Panc1 (cell line): ENCODE results near the gene SSH2. TPM values are rescaled to one million over a fixed set of nuclear protein-coding genes. Genes with fewer than 3 reads are reported as not detected.

Experiments
- ATAC-seq: fragments of 200-7000 bp; cut with Tn5 transposase; 2 replicates; pipeline ENCODE4 v1.9.1; 2020; ENCODE audit warnings: mild to moderate bottlenecking, moderate library complexity
- BruUV-seq: library from RNA; stranded (reverse); fragments of 400-500 nt; replicated peaks from 2 replicates; lab custom pipeline; 2021; lab: Mats Ljungman, UMichigan
- CTCF ChIA-PET: fragments of 300-600 bp; sonication (Branson Sonifier 250); formaldehyde crosslinking; loops from one replicate; lab custom pipeline; 2022; ENCODE audit warnings: antibody characterized with exemption; lab: Charles Lee
- POLR2A ChIA-PET: fragments of 300-600 bp; sonication (Branson Sonifier 250); formaldehyde crosslinking; loops from one replicate; lab custom pipeline; 2022; ENCODE audit warnings: antibody characterized with exemption; lab: Charles Lee
- DNase-seq: peaks from one replicate; pipeline ENCODE4 v3.0.0-alpha.2; 2010; ENCODE audit warnings: low read depth, low spot score
- H3K27ac ChIP-seq: 2 replicates; pipeline ENCODE4 v1.5.1; 2011; ENCODE audit warnings: mild to moderate bottlenecking, low read length, inconsistent platforms
- H3K27me3 ChIP-seq: fragments of 200-500 bp; sonication (Bioruptor generic); 2 replicates; pipeline ENCODE4 v1.6.0; 2014; ENCODE audit warnings: low read length, inconsistent platforms; ENCODE audit not compliant: control insufficient read depth, insufficient read depth
- H3K36me3 ChIP-seq: fragments of 200-500 bp; sonication (Bioruptor generic); 2 replicates; pipeline ENCODE4 v1.5.1; 2014; ENCODE audit warnings: inconsistent platforms, mild to moderate bottlenecking, low read length, moderate library complexity; ENCODE audit not compliant: control insufficient read depth, insufficient read depth
- H3K4me1 ChIP-seq: 2 replicates; pipeline ENCODE4 v1.5.1; 2011; ENCODE audit warnings: inconsistent platforms, mild to moderate bottlenecking, low read length, moderate library complexity; ENCODE audit not compliant: control insufficient read depth, insufficient read depth
- H3K4me3 ChIP-seq, 2 experiments: 2 replicates each; pipeline ENCODE4 v1.5.1; 2011 to 2012; ENCODE audit warnings: low read depth in 2 of 2, low read length in 2 of 2, mild to moderate bottlenecking in 2 of 2, inconsistent platforms in 1 of 2, moderate library complexity in 1 of 2
- H3K9me3 ChIP-seq: fragments of 200-500 bp; sonication (Bioruptor generic); 2 replicates; pipeline ENCODE4 v1.5.1; 2014; ENCODE audit warnings: low read depth, mild to moderate bottlenecking, inconsistent platforms, low read length, moderate library complexity; ENCODE audit not compliant: control insufficient read depth, insufficient read depth
- POLR2AphosphoS5 ChIP-seq: IDR thresholded peaks from 2 replicates; pipeline ENCODE4 v1.6.1; 2012; ENCODE audit warnings: mild to moderate bottlenecking, low read depth, low read length, moderate library complexity
- SIN3A ChIP-seq: IDR thresholded peaks from 2 replicates; pipeline ENCODE4 v1.6.1; 2012; ENCODE audit warnings: low read depth, mild to moderate bottlenecking, low read length, moderate library complexity, borderline replicate concordance; ENCODE audit not compliant: insufficient read depth
- TCF7L2 ChIP-seq: IDR thresholded peaks from 2 replicates; pipeline ENCODE4 v1.6.1; 2011; ENCODE audit warnings: mild to moderate bottlenecking, low read depth, low read length, inconsistent platforms
- in situ Hi-C: cut with HindIII; loops from 2 replicates; pipeline ENCODE4 v1.10.0; 2016; ENCODE audit warnings: low sequenced_read_pairs, low pct_unique_long_range_greater_than_20kb
- intact Hi-C: fragments of 100-400 bp; cut with micrococcal nuclease; formaldehyde crosslinking; loops from one replicate; pipeline ENCODE4 v1.10.0; 2022; ENCODE audit not compliant: unreplicated experiment
- total RNA-seq: library from RNA; stranded (reverse); gene quantifications from one replicate; pipeline ENCODE4 v1.2.1, GENCODE V29; 2021; ENCODE audit not compliant: unreplicated experiment
- TF ChIP-seq, protein P1 (sequence below): fragments of 450-650 bp; IDR thresholded peaks from 2 replicates; pipeline ENCODE4 v1.5.1; 2017; ENCODE audit warnings: mild to moderate bottlenecking
- TF ChIP-seq, protein P2 (sequence below), 2 experiments: IDR thresholded peaks; 2 replicates each; pipeline ENCODE4 v1.6.1; 2011 to 2012; ENCODE audit warnings: low read depth in 2 of 2, control low read depth in 1 of 2, low read length in 1 of 2, mild to moderate bottlenecking in 1 of 2, moderate library complexity in 1 of 2; ENCODE audit not compliant: insufficient read depth in 1 of 2

SSH2 gene
- total RNA-seq, 1 experiment from 2014 or later, result 30.6 TPM

DNA sequence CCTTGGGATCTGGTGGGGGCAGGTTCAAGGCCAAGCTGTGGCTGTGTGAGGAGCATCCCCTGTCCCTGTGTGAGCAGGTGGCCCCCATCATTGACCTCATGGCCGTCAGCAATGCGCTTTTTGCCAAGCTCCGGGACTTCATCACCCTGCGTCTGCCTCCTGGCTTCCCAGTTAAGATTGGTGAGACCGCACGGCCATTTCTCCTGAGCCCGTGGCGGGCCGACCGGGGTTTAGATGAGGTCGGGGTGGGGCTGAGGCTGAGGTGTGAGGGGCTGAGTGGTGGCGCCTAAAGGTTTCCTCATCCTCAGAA lies 318.0 kb downstream of the SSH2 start:
- TF ChIP-seq SIN3A, result no peak
- TF ChIP-seq TCF7L2, result no peak
- TF ChIP-seq, protein P1, sequence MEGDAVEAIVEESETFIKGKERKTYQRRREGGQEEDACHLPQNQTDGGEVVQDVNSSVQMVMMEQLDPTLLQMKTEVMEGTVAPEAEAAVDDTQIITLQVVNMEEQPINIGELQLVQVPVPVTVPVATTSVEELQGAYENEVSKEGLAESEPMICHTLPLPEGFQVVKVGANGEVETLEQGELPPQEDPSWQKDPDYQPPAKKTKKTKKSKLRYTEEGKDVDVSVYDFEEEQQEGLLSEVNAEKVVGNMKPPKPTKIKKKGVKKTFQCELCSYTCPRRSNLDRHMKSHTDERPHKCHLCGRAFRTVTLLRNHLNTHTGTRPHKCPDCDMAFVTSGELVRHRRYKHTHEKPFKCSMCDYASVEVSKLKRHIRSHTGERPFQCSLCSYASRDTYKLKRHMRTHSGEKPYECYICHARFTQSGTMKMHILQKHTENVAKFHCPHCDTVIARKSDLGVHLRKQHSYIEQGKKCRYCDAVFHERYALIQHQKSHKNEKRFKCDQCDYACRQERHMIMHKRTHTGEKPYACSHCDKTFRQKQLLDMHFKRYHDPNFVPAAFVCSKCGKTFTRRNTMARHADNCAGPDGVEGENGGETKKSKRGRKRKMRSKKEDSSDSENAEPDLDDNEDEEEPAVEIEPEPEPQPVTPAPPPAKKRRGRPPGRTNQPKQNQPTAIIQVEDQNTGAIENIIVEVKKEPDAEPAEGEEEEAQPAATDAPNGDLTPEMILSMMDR, result no peak
- TF ChIP-seq, protein P2, sequence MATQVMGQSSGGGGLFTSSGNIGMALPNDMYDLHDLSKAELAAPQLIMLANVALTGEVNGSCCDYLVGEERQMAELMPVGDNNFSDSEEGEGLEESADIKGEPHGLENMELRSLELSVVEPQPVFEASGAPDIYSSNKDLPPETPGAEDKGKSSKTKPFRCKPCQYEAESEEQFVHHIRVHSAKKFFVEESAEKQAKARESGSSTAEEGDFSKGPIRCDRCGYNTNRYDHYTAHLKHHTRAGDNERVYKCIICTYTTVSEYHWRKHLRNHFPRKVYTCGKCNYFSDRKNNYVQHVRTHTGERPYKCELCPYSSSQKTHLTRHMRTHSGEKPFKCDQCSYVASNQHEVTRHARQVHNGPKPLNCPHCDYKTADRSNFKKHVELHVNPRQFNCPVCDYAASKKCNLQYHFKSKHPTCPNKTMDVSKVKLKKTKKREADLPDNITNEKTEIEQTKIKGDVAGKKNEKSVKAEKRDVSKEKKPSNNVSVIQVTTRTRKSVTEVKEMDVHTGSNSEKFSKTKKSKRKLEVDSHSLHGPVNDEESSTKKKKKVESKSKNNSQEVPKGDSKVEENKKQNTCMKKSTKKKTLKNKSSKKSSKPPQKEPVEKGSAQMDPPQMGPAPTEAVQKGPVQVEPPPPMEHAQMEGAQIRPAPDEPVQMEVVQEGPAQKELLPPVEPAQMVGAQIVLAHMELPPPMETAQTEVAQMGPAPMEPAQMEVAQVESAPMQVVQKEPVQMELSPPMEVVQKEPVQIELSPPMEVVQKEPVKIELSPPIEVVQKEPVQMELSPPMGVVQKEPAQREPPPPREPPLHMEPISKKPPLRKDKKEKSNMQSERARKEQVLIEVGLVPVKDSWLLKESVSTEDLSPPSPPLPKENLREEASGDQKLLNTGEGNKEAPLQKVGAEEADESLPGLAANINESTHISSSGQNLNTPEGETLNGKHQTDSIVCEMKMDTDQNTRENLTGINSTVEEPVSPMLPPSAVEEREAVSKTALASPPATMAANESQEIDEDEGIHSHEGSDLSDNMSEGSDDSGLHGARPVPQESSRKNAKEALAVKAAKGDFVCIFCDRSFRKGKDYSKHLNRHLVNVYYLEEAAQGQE (IDR thresholded peaks at IDR 0.05; ENCODE audit: insufficient read depth in 1 of 2, low read depth in 2 of 2, low read length in 1 of 2), result no peak
- TF ChIP-seq POLR2AphosphoS5, result no peak
- peaks cover 22% of the 10 kb centered on the region for H3K4me1 ChIP-seq
- no peak overlapping the region for H3K4me3 ChIP-seq
- CTCF ChIA-PET, result no interaction called here
- no peak overlapping the region for H3K27ac ChIP-seq
- intact Hi-C loops (no loop called here), in situ Hi-C loops (no loop called here)
- H3K27me3 ChIP-seq, result no peaks in the 10 kb centered on the region
- no peak for DNase-seq
- BruUV-seq, result no TSS peak
- POLR2A ChIA-PET, result no interaction called here
- H3K9me3 ChIP-seq, result no peaks in the 10 kb centered on the region
- ATAC-seq, result no peak
- no peaks in the 10 kb centered on the region for H3K36me3 ChIP-seq

DNA sequence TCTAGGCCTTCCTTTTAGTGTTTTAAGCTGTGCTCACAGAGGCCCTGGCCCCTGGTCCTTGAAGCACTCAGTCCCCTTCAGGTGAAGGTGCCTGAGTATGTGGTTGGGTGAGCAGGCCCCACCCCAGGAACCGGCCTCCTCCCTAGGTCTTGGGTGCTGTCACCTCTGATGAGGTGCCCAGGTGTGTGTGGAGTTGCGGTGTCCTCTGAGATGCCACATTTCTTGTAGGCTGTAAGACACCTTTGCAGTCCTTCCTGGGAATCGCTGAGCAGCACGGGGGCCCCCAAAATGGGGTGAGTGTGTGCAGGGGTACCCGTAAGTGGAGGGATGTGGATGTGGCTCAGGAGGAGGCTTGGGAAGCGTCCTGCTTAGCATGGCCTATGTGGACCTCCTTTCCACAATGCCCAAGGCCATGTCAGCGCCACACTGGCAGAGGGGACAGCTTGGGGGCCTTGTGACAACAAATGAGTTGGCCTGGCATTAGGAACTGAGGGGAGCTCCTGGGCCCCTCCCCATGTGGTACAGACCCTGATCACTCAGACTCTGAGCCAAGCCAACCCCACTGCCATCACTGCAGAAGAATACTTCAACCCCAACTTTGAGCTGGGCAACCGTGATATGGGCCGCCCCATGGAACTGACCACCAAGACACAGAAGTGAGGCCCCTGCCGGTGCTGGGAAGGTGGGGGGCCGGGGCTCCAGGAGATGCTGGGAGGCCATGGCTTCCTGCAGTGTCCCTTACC lies 318.5 kb downstream of the SSH2 start:
- no TSS peak for BruUV-seq
- Histone ChIP-seq H3K4me1 (peaks cover 19% of the 10 kb centered on the region), H3K27me3 (no peaks in the 10 kb centered on the region), H3K36me3 (no peaks in the 10 kb centered on the region), H3K9me3 (no peaks in the 10 kb centered on the region), H3K27ac (no peak overlapping the region), H3K4me3 (no peak overlapping the region)
- no peak for DNase-seq
- in situ Hi-C loops (no loop called here), intact Hi-C loops (no loop called here)
- POLR2A ChIA-PET, result no interaction called here
- TF ChIP-seq SIN3A (no peak), POLR2AphosphoS5 (no peak), TCF7L2 (no peak)
- TF ChIP-seq, protein P2 (IDR thresholded peaks at IDR 0.05; ENCODE audit: insufficient read depth in 1 of 2, low read depth in 2 of 2, low read length in 1 of 2), result no peak
- TF ChIP-seq, protein P1, result no peak
- ATAC-seq, result no peak
- CTCF ChIA-PET, result no interaction called here
